ENCODE results near the gene MSL1. TPM values are rescaled to one million over a fixed set of nuclear protein-coding genes. Genes with fewer than 3 reads are reported as not detected.
A peak's percentile ranks its signal among the peaks of the same experiment; 100 is the strongest.

MSL1 gene
- total and polyA plus RNA-seq, 9 of the 15 experiments (the other 6 are each of a cell fraction or from before 2014, with no cell fraction given), result 13.8 to 120 (median 61.9) TPM

GRCh38 chr17:40121181-40122135 is at the start of gene MSL1 (continued):
- no peak for TF ChIP-seq HDAC2 (IDR thresholded peaks at IDR 0.05)
- TF ChIP-seq OTX1 (CRISPR knock-in tag; IDR thresholded peaks at IDR 0.05), result no peak
- TF ChIP-seq FUS (optimal IDR thresholded peaks at IDR 0.05; ENCODE audit: low read depth, low read length), result no peak
- no peak for TF ChIP-seq ZNF75A (CRISPR knock-in tag; IDR thresholded peaks at IDR 0.05)
- no peak for TF ChIP-seq PHF20 (IDR thresholded peaks at IDR 0.05; ENCODE audit: partially characterized antibody)
- TF ChIP-seq SMARCA4 (IDR thresholded peaks at IDR 0.05), result no peak
- peak in 1 of 3 experiments; percentile 47 for TF ChIP-seq YY1 (IDR thresholded peaks at IDR 0.05; ENCODE audit: borderline replicate concordance in 1 of 3, control insufficient read depth in 1 of 3, extremely low read depth in 1 of 3, insufficient read depth in 3 of 3, insufficient read length in 1 of 3, insufficient replicate concordance in 2 of 3, low read depth in 1 of 3, low read length in 2 of 3)
- no peak for TF ChIP-seq FOXJ3 (CRISPR knock-in tag; IDR thresholded peaks at IDR 0.05)
- TF ChIP-seq CREBBP (IDR thresholded peaks at IDR 0.05; ENCODE audit: low read depth, low read length), result no peak
- no peak for TF ChIP-seq PHB (CRISPR knock-in tag; IDR thresholded peaks at IDR 0.05)
- TF ChIP-seq CHD4 (IDR thresholded peaks at IDR 0.05; ENCODE audit: insufficient read depth, insufficient replicate concordance, low read depth, low read length, poor library complexity, severe bottlenecking), result no peak
- TF ChIP-seq STAG1 (CRISPR knock-in tag; IDR thresholded peaks at IDR 0.05; ENCODE audit: borderline replicate concordance), result no peak
- TF ChIP-seq SPI1 (IDR thresholded peaks at IDR 0.05; ENCODE audit: borderline replicate concordance, low read depth, low read length), result no peak
- no peak for TF ChIP-seq TAF7 (tag; IDR thresholded peaks at IDR 0.05)
- no peak for TF ChIP-seq ZFP30 (CRISPR knock-in tag; IDR thresholded peaks at IDR 0.05; ENCODE audit: borderline replicate concordance)
- no peak for TF ChIP-seq KLF16 (IDR thresholded peaks at IDR 0.05)
- TF ChIP-seq, protein P1, sequence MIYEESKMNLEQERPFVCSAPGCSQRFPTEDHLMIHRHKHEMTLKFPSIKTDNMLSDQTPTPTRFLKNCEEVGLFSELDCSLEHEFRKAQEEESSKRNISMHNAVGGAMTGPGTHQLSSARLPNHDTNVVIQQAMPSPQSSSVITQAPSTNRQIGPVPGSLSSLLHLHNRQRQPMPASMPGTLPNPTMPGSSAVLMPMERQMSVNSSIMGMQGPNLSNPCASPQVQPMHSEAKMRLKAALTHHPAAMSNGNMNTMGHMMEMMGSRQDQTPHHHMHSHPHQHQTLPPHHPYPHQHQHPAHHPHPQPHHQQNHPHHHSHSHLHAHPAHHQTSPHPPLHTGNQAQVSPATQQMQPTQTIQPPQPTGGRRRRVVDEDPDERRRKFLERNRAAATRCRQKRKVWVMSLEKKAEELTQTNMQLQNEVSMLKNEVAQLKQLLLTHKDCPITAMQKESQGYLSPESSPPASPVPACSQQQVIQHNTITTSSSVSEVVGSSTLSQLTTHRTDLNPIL (CRISPR knock-in tag; IDR thresholded peaks at IDR 0.05), result no peak
- TF ChIP-seq MCM5 (IDR thresholded peaks at IDR 0.05; ENCODE audit: low read depth), result no peak
- TF ChIP-seq IRF1 (CRISPR knock-in tag; IDR thresholded peaks at IDR 0.05; ENCODE audit: borderline replicate concordance), result no peak
- TF ChIP-seq ZBTB7A (IDR thresholded peaks at IDR 0.05; ENCODE audit: borderline replicate concordance, control insufficient read depth, low read depth, low read length), result peak; percentile 42
- TF ChIP-seq, protein P2, sequence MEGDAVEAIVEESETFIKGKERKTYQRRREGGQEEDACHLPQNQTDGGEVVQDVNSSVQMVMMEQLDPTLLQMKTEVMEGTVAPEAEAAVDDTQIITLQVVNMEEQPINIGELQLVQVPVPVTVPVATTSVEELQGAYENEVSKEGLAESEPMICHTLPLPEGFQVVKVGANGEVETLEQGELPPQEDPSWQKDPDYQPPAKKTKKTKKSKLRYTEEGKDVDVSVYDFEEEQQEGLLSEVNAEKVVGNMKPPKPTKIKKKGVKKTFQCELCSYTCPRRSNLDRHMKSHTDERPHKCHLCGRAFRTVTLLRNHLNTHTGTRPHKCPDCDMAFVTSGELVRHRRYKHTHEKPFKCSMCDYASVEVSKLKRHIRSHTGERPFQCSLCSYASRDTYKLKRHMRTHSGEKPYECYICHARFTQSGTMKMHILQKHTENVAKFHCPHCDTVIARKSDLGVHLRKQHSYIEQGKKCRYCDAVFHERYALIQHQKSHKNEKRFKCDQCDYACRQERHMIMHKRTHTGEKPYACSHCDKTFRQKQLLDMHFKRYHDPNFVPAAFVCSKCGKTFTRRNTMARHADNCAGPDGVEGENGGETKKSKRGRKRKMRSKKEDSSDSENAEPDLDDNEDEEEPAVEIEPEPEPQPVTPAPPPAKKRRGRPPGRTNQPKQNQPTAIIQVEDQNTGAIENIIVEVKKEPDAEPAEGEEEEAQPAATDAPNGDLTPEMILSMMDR (IDR thresholded peaks at IDR 0.05 in 2 of 3, conservative IDR thresholded peaks at IDR 0.05 in 1 of 3; ENCODE audit: insufficient read depth in 2 of 3, low read depth in 1 of 3, low read length in 3 of 3), result no peak
- TF ChIP-seq RB1 (IDR thresholded peaks at IDR 0.05; ENCODE audit: low read depth), result peak; percentile 25; the same call in 1 of the 2 replicates
- TF ChIP-seq STAT5B (CRISPR knock-in tag; IDR thresholded peaks at IDR 0.05), result no peak
- no peak for TF ChIP-seq HMBOX1 (IDR thresholded peaks at IDR 0.05)
